Retinal pigment epithelial cell (primary cell): ENCODE data around the gene CEMIP.

Source experiments
- DNase-seq: peaks from one replicate; pipeline ENCODE4 v3.0.0-alpha.2; 2010; ENCODE audit warnings: low read depth
- H3K4me3 ChIP-seq: 2 replicates; pipeline ENCODE4 v1.5.1; 2011; ENCODE audit warnings: mild to moderate bottlenecking, low read length, control low read depth, moderate library complexity
- CTCF ChIP-seq: conservative IDR thresholded peaks from 2 replicates; pipeline ENCODE4 v1.5.1; 2011; ENCODE audit warnings: low read depth, low read length, control low read depth, inconsistent platforms

The CEMIP gene

GRCh38 chr15:80804970-80805495 is 25.9 kb downstream of the CEMIP start:
- H3K4me3 ChIP-seq = no peak overlapping the region

GRCh38 chr15:80811781-80812315 is 32.7 kb downstream of the CEMIP start:
- DNase-seq = no peak
- no peak for TF ChIP-seq CTCF
- H3K4me3 ChIP-seq = no peak overlapping the region

More at GRCh38 chr15:80804970-80805495, 25.9 kb downstream of the CEMIP start:
- TF ChIP-seq CTCF = no peak
- no peak for DNase-seq

- DNase-seq = no peak
These were observed 35.9 kb downstream of the CEMIP start for GRCh38 chr15:80815106-80815505.

GRCh38 chr15:80816049-80816653 is 37.0 kb downstream of the CEMIP start:
- no peak for TF ChIP-seq CTCF
- DNase-seq = no peak
- no peak overlapping the region for H3K4me3 ChIP-seq

More at GRCh38 chr15:80815106-80815505, 35.9 kb downstream of the CEMIP start:
- no peak overlapping the region for H3K4me3 ChIP-seq
- TF ChIP-seq CTCF = no peak

- TF ChIP-seq CTCF = no peak
- DNase-seq = no peak
- no peak overlapping the region for H3K4me3 ChIP-seq
These were observed 37.8 kb downstream of the CEMIP start for GRCh38 chr15:80816936-80817335.

GRCh38 chr15:80817901-80818300 is 38.7 kb downstream of the CEMIP start:
- H3K4me3 ChIP-seq = no peak overlapping the region
- no peak for DNase-seq
- TF ChIP-seq CTCF = no peak

GRCh38 chr15:80819001-80819400 is 39.8 kb downstream of the CEMIP start:
- TF ChIP-seq CTCF = no peak

More at GRCh38 chr15:80819001-80819400, 39.8 kb downstream of the CEMIP start:
- no peak for DNase-seq
- no peak overlapping the region for H3K4me3 ChIP-seq
